Measurements from ENCODE around the gene TNFRSF6B.
"Not testable (repeated sequence)": the region's sequence is repeated elsewhere in the genome, so short reads cannot be mapped to it uniquely, and the experiment has no call there.

DNA sequence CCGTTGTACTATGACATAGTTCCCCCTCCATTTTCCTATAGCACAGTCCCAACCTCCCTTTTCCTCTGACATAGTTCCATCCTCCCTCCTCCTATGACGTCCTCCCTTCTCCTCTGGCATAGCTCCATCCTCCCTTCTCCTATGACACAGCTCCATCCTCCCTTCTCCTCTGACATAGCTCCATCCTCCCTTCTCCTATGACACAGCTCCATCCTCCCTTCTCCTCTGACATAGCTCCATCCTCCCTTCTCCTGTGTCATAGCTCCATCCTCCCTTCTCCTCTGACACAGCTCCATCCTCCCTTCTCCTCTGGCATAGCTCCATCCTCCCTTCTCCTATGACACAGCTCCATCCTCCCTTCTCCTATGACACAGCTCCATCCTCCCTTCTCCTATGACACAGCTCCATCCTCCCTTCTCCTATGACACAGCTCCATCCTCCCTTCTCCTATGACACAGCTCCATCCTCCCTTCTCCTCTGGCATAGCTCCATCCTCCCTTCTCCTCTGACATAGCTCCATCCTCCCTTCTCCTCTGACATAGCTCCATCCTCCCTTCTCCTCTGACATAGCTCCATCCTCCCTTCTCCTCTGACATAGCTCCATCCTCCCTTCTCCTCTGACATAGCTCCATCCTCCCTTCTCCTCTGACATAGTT, 26.6 kb downstream of the TNFRSF6B start:
- not testable (repeated sequence) for TF ChIP-seq POLR2AphosphoS5 (IDR thresholded peaks at IDR 0.05)
- TF ChIP-seq, protein P1, sequence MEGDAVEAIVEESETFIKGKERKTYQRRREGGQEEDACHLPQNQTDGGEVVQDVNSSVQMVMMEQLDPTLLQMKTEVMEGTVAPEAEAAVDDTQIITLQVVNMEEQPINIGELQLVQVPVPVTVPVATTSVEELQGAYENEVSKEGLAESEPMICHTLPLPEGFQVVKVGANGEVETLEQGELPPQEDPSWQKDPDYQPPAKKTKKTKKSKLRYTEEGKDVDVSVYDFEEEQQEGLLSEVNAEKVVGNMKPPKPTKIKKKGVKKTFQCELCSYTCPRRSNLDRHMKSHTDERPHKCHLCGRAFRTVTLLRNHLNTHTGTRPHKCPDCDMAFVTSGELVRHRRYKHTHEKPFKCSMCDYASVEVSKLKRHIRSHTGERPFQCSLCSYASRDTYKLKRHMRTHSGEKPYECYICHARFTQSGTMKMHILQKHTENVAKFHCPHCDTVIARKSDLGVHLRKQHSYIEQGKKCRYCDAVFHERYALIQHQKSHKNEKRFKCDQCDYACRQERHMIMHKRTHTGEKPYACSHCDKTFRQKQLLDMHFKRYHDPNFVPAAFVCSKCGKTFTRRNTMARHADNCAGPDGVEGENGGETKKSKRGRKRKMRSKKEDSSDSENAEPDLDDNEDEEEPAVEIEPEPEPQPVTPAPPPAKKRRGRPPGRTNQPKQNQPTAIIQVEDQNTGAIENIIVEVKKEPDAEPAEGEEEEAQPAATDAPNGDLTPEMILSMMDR (IDR thresholded peaks at IDR 0.05 in 8 of 11, conservative IDR thresholded peaks at IDR 0.05 in 3 of 11): not testable (repeated sequence)
